GM20000 (cell line): ENCODE measurements around the gene KCNK1.
A peak's percentile ranks its signal among the peaks of the same experiment; 100 is the strongest.
"Not testable (repeated sequence)": the region's sequence is repeated elsewhere in the genome, so short reads cannot be mapped to it uniquely, and the experiment has no call there.

Experiments
- DNase-seq: peaks from one replicate; pipeline ENCODE4 v3.0.0; 2012; ENCODE audit warnings: low spot score
- CTCF ChIP-seq: IDR thresholded peaks from 2 replicates; pipeline ENCODE4 v1.5.1; 2012; ENCODE audit warnings: mild to moderate bottlenecking, control low read depth; ENCODE audit errors: extremely low read depth, missing control alignments

KCNK1 gene

GRCh38 chr1:233673947-233674431, 60.1 kb downstream of the KCNK1 start:
- DNase-seq = no peak
- no peak for TF ChIP-seq CTCF

GRCh38 chr1:233675446-233675845, 61.5 kb downstream of the KCNK1 start:
- no peak for DNase-seq
- TF ChIP-seq CTCF = no peak

- peak; percentile 26 for DNase-seq
- TF ChIP-seq CTCF = peak; percentile 3
These were observed 62.0 kb downstream of the KCNK1 start for GRCh38 chr1:233675893-233676292.

- TF ChIP-seq CTCF = no peak
- DNase-seq = no peak
These were observed 63.9 kb downstream of the KCNK1 start for GRCh38 chr1:233677690-233678354.

GRCh38 chr1:233679030-233679429, 65.1 kb downstream of the KCNK1 start:
- DNase-seq = no peak
- TF ChIP-seq CTCF = no peak

- no peak for TF ChIP-seq CTCF
- DNase-seq = no peak
These were observed 65.9 kb downstream of the KCNK1 start for GRCh38 chr1:233679591-233680373.

- DNase-seq = no peak
- no peak for TF ChIP-seq CTCF
These were observed 67.4 kb downstream of the KCNK1 start for GRCh38 chr1:233681285-233681684.

- not testable (repeated sequence) for DNase-seq
These were observed 72.7 kb downstream of the KCNK1 start for GRCh38 chr1:233686653-233687052.
